GM21737 (cell line): Measurements from ENCODE around the gene CFAP70.
"Not testable (repeated sequence)": the region's sequence is repeated elsewhere in the genome, so short reads cannot be mapped to it uniquely, and the experiment has no call there.

Experiments used
- ATAC-seq: cut with Tn5 transposase; IDR thresholded peaks from one replicate; pipeline ENCODE4 v1.9.1; 2021; ENCODE audit warnings: mild to moderate bottlenecking, moderate library complexity; ENCODE audit not compliant: unreplicated experiment

The CFAP70 gene

GRCh38 chr10:73340121-73340520, 18.5 kb downstream of the CFAP70 start:
- ATAC-seq, result no peak

GRCh38 chr10:73339436-73339835, 19.2 kb downstream of the CFAP70 start:
- ATAC-seq, result no peak

GRCh38 chr10:73338801-73339368, 19.8 kb downstream of the CFAP70 start:
- ATAC-seq, result no peak

- ATAC-seq, result no peak
These were observed 25.5 kb downstream of the CFAP70 start for GRCh38 chr10:73333202-73333601.

- ATAC-seq, result no peak
These were observed 26.3 kb downstream of the CFAP70 start for GRCh38 chr10:73332379-73332778.

GRCh38 chr10:73328523-73328922, 30.1 kb downstream of the CFAP70 start:
- ATAC-seq, result not testable (repeated sequence)

- ATAC-seq, result not testable (repeated sequence)
These were observed 33.4 kb downstream of the CFAP70 start for GRCh38 chr10:73325290-73325689.

- not testable (repeated sequence) for ATAC-seq
These were observed 35.1 kb downstream of the CFAP70 start for GRCh38 chr10:73323582-73323981.

- no peak for ATAC-seq
These were observed 48.2 kb downstream of the CFAP70 start for GRCh38 chr10:73310475-73310874.

- no peak for ATAC-seq
These were observed 51.4 kb downstream of the CFAP70 start for GRCh38 chr10:73307203-73307800.

- ATAC-seq, result no peak
These were observed 52.4 kb downstream of the CFAP70 start for GRCh38 chr10:73306171-73306708.

GRCh38 chr10:73296946-73297345, 61.7 kb downstream of the CFAP70 start:
- no peak for ATAC-seq

- no peak for ATAC-seq
These were observed 65.2 kb downstream of the CFAP70 start for GRCh38 chr10:73293461-73293860.

- ATAC-seq, result no peak
These were observed 68.7 kb downstream of the CFAP70 start for GRCh38 chr10:73289958-73290357.

GRCh38 chr10:73287441-73287840, 71.2 kb downstream of the CFAP70 start:
- no peak for ATAC-seq

GRCh38 chr10:73281097-73281496, 77.6 kb downstream of the CFAP70 start:
- no peak for ATAC-seq

GRCh38 chr10:73264423-73264822, 94.2 kb downstream of the CFAP70 start:
- ATAC-seq, result no peak

- no peak for ATAC-seq
These were observed 94.8 kb downstream of the CFAP70 start for GRCh38 chr10:73263693-73264347.

- no peak for ATAC-seq
These were observed 95.6 kb downstream of the CFAP70 start for GRCh38 chr10:73262880-73263555.

- no peak for ATAC-seq
These were observed 96.4 kb downstream of the CFAP70 start for GRCh38 chr10:73262105-73262730.

- ATAC-seq, result no peak
These were observed 97.2 kb downstream of the CFAP70 start for GRCh38 chr10:73261362-73261995.
